Stimulated activated CD8-positive, alpha-beta memory T cell treated with anti-CD3 and anti-CD28 coated beads, Interleukin-4, amount 100 ng/mL, for 48 hours (primary cell): ENCODE results near the gene DENND1A.
"Not testable (repeated sequence)": the region's sequence is repeated elsewhere in the genome, so short reads cannot be mapped to it uniquely, and the experiment has no call there.

ENCODE experiments used
- DNase-seq: peaks from one replicate; pipeline ENCODE4 v3.0.0-alpha.2; 2020

Gene DENND1A

DNA sequence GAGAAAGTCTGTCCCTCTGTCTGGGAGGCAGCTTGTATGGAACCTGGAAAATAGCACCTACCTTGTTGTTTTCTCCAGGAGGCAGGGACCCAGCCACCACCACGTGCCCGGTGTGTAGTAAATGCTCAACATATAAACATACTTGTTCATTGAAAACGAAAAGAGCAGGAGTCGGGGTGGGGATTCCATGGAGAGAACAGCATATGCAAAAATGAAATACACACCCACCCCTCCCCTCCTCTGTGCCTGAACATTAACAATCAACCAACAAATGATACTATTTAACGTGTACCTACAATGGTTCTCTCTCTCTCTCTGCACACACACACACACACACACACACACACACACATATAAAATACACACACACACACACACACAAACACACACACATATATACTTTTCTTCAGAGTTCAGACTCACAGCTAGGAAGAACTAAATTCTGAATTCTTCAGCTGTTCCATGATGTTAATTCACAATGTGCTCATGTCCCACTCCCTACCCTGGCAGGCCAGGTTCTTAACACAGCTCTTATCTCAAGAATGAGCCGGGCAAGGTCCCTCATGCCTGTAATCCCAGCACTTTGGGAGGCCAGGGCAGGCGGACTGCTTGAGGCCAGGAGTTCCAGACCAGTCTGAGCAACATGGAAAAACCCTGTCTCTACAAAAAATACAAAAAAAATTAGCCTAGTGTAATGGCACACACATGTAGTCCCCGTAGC, 16.3 kb upstream of the DENND1A start:
- DNase-seq = no peak

GRCh38 chr9:123945532-123945931, 15.6 kb upstream of the DENND1A start:
- no peak for DNase-seq

GRCh38 chr9:123944464-123944863, 14.5 kb upstream of the DENND1A start:
- DNase-seq = not testable (repeated sequence)

DNA sequence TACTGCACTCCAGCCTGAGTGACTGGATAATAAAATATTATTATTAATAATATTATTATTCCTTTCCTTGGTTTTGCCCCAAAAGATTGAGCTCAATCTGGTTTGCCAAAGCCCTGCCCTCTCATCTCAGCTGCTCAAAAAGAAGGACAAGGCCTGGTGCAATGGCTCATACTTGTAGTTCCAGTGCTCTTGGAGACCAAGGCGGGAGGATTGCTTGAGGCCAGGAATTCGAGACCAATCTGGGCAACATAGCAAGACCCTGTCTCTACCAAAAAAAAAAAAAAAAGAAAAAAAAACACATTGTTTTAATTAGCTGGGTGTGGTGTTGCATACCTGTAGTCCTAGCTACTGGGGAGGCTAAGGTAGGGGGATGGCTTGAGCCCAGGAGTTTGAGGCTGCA, 13.7 kb upstream of the DENND1A start:
- no peak for DNase-seq

- no peak for DNase-seq
Observed at GRCh38 chr9:123942542-123942941, 12.6 kb upstream of the DENND1A start.

DNA sequence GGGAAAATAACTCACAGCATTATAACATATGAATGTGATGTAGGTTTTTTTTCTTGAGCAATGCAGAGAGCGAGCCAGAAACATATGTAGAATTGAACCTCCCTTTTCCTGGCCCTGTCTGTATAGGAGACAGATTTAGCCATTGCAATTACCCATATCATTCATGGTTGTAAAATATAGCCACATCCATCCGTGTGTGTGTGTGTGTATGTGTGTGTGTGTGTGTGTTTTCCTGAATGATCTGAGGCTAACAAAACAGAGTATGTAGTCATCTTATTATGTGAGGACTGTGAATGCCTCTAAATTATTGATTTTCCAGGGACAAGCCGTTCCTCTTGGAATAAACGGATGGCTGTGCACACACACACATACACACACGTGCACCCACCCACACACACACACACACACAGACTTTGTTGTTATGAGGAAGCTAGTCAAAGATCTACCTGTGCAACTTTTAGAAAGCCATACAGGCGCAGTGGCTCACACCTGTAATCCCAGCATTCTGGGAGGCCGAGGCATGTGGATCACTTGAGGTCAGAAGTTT, 11.7 kb upstream of the DENND1A start:
- DNase-seq = no peak

DNA sequence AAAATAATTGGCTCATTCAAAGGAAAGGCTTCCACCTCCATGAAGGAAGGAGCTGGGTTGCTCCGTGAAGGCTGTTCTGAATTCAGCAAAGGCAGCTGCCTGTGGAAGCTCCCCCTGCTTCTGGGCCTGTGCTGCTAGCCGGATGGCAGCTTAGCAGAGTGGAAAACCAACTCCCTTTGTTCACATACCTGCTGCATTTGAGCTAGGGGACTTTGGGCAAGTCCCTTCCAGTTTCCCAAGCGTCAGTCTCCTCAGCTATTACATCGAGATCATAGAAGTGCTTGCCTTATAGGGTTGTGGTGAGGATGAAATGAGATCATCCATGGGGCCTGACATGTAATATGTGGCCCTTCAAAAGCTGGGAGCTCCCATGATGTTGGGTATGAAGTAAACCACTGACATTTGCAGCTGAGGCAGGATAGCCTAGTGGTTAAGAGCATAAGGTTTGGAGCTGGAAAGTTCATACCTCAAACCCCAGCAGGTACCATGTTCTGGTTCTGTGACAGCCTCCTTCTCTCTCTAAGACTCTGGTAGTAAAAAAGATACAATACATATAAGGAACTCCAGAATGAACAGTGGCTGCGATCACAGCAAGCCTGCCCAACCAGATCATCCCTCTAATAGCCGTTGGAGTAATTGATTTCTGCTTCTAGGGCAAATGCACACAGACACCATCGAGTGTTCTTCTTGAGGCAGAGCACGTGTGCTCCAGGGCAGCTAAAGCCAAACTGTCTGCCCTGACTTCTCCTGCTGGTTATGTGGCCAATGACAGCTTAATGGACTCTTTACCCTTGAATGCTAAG, 11.0 kb upstream of the DENND1A start:
- DNase-seq = no peak

DNA sequence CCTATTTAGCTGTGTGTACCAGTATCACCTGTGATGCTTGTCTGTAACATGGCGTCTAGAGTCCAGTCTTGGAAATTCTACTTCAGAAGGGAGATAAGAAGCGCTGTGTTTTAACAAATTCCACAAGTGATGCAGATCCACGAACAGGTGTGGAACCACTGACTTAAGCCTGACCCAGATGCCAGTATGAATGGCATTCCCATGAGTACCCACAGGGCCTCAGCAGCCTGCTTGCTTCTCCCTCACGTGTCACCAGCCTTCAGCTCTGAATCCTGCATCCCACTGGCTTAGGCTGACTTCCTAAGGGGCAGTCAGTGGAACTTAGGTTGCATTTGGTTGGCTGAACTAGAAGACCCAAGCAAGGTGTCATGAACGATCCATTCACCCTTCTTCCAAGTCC, 8.5 kb upstream of the DENND1A start:
- DNase-seq = no peak

DNA sequence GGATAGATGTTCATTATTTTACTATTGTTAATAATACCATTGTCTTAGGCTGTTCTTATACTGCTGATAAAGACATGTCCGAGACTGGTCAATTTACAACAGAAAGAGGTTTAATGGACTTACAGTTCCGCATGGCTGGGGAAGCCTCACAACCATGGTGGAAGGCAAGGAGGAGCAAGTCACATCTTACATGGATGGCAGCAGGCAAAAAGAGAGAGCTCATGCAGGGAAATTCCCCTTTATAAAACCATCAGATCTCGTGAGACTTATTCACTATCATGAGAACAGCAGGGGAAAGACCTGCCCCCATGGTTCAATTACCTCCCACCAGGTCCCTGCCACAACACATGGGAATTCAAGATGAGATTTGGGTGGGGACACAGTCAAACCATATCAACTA, 6.6 kb upstream of the DENND1A start:
- not testable (repeated sequence) for DNase-seq

GRCh38 chr9:123933440-123934212, 3.7 kb upstream of the DENND1A start:
- no peak for DNase-seq

GRCh38 chr9:123929177-123929869, 603 bp downstream of the DENND1A start:
- DNase-seq = peak; percentile 43

DNA sequence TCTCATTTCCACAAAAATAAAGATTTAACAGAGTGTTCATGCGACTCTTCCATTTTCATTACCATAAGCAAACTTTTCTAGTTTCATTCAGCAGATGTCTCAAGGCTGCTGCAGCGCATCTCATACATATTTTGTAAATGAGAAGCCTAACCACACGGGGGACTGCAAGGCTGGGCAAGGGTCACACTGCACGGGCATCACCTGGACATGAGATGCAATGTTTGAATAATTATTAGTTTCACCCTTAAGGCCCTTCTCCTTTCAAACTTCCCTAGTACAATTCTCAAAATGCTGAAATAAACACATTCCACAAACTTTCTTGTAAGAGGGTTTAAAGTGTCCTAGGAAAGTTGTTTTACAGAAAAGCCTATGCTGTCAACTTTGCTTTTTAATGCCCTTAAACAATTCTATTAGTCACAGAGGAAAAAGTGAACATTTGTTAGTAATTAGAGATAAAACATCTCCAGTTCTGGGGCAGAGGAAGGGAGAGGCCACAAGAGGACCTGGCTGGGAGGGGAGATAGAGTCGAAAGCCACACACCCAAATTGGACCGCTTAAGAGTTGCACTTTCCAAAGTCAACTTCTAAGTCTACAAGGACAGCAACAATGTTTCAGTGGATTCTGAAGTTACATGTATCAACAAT, 1.3 kb downstream of the DENND1A start:
- DNase-seq = peak; percentile 29

DNA sequence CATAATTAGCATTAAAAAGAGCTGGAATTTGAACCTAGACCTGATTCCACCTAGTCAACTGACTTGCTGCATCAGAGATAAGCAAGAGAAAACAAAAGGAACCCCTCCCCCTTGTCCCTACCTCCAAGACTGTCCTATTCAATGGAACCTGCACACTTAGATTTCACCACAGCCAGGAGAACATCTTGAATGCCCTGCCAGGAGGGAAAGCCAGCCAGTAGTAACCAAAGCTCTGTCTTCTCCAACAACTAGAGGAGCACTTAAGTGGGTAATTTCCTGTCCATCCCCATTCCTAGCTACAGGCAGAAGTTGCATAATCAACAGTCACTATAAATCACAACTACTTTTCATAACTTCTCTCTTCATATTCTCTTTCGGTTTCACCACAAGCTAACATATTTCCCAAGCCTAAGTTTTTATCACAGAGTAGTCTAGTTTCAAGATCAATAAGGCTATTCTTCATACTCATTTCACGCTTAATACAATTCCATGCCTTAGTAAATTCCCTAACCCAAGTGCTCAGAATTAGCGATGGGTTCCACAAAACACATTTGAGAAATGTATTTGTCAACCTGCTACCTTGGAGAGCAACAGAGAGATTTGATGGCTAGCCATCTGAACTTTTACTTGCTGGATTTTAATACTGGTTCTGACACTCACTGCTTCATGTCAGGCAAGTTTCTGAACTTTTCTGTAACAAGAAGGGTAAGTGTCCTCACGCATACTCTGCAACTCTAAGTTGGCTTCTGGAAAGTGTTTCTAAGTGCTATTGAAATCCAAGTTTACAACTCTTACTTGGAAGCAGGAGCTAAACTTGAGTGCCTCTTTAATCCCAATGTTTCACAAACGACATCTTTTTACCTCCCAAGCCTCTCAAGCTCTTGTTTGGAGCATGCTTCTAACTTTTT, 2.0 kb downstream of the DENND1A start:
- DNase-seq = no peak

- DNase-seq = no peak
Observed at GRCh38 chr9:123926941-123927340, 3.0 kb downstream of the DENND1A start.

- no peak for DNase-seq
Observed at GRCh38 chr9:123925819-123926218, 4.1 kb downstream of the DENND1A start.

- DNase-seq = no peak
Observed at GRCh38 chr9:123925161-123925560, 4.8 kb downstream of the DENND1A start.

DNA sequence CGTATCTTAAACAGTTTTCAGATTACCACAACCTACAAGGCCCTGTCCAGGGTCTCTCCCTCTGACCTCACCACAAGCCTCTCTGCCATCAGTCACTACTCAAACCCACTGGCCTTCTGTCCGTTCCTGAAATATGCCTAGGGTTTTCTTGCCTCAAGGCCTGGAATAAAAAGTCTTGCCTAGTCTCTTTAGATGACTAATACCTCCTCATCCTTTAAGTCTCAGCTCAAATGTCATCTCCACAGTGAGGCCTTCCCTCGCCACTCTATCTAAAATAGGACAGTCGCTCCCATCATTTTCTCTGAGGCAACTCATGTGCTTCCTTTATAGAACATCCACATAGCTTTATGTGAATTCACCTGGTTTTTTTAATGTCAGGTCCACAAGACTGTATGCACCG, 5.2 kb downstream of the DENND1A start:
- DNase-seq = no peak

- no peak for DNase-seq
Observed at GRCh38 chr9:123923884-123924283, 6.0 kb downstream of the DENND1A start.

DNA sequence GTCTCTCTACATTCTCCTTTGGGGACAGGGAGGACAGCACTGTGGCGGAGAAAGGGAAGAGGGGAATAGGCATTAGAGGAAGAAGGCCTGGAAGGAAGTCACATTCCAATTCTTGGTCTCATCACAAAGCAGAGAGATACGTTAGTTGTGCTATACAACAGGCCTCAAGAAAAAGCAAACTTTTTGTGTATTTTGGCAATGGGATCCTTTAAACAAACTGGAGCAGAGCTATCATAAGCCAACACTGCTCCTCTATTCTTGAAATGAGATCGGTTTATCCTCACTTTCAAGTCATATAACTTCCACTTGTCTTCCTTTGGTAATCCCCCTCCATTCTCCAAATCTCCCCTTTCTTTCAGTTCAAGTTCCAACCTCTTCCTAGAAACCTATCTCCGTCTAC, 6.5 kb downstream of the DENND1A start:
- no peak for DNase-seq

- no peak for DNase-seq
Observed at GRCh38 chr9:123922911-123923310, 7.0 kb downstream of the DENND1A start.

- DNase-seq = no peak
Observed at GRCh38 chr9:123922431-123922830, 7.5 kb downstream of the DENND1A start.
